Measurements from ENCODE around the gene CASP1. TPM values are rescaled to one million over a fixed set of nuclear protein-coding genes. Genes with fewer than 3 reads are reported as not detected.
"Not testable (repeated sequence)": the region's sequence is repeated elsewhere in the genome, so short reads cannot be mapped to it uniquely, and the experiment has no call there.

The CASP1 gene
- 100 to 1,000 TPM; 101 to 106 TPM for total RNA-seq

DNA sequence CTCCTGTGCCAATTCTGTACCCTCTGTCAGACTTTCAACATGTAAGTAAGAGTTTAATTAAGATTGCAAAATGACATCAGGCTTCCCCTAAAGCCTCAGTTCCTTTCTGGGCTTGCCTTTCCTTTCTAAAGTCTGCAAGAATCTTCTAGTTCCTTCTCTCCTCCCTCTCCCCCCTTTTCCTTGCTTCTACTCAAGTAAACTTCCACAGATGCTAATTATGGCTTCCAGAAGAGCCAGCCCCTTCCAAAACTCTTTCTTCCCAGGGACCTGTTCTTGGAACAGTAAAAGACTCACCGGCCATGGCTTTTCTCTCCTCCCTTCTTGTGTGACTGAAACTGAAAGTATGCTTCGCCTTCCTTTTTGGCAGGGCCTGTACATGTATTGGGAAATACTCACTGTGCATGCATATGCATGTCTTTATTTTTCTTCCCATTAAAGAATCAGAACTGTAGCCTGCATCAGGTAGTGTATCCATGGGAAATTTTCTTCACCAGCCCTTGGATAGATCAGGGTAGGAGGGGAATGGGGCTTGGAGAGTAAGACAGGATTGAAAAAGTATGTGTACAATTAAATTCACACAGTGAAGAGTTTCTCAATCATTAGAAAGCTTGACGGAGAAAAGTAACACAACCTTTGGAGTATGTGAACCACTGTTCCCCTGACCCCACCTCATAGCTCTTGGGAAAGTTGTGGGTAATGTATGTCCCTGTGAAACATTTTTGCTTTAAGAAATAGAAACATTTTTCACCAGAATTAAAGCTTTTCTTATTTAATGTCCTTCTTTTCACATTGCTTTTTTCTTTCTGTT is at the start of gene CASP1:
Gene CASP1, minus strand, starts transcription at position 332 of the 808 bp plus-strand sequence. Its CDS starts 31 bp downstream, at position 301.
- peaks cover 64% of the 10 kb centered on the region for H3K36me3 Mint-ChIP-seq (ENCODE audit: low read depth)
- ChIA-PET POLR2A (no interaction called here), CTCF (interaction anchor here (1.2 kb wide), 1 partner anchor 68 kb away, joined by 3 read pairs; no protein-coding TSS in a partner anchor)

GRCh38 chr11:105081412-105082150 is 46.6 kb upstream of the CASP1 start:
- DNase-seq, result no peak
- H3K36me3 Mint-ChIP-seq (ENCODE audit: low read depth), result no peaks in the 10 kb centered on the region
- peaks cover 21% of the 10 kb centered on the region for H3K4me1 Mint-ChIP-seq
- H3K27me3 Mint-ChIP-seq, result peaks cover 30% of the 10 kb centered on the region
- no peak overlapping the region for H3K4me3 Mint-ChIP-seq
- CTCF ChIA-PET, result no interaction called here
- POLR2A ChIA-PET, result no interaction called here
- no peak overlapping the region for H3K27ac Mint-ChIP-seq
- no peaks in the 10 kb centered on the region for H3K9me3 Mint-ChIP-seq

More for the DNA sequence above, at the start of gene CASP1:
- H3K27me3 Mint-ChIP-seq, result no peaks in the 10 kb centered on the region
- peak; percentile 52 for DNase-seq
- H3K9me3 Mint-ChIP-seq, result peaks cover 7% of the 10 kb centered on the region
- peak within 1 kb of the TSS; percentile 96 for H3K27ac Mint-ChIP-seq
- peaks cover 42% of the 10 kb centered on the region for H3K4me1 Mint-ChIP-seq
- H3K4me3 Mint-ChIP-seq, result peak within 1 kb of the TSS; percentile 94

DNA sequence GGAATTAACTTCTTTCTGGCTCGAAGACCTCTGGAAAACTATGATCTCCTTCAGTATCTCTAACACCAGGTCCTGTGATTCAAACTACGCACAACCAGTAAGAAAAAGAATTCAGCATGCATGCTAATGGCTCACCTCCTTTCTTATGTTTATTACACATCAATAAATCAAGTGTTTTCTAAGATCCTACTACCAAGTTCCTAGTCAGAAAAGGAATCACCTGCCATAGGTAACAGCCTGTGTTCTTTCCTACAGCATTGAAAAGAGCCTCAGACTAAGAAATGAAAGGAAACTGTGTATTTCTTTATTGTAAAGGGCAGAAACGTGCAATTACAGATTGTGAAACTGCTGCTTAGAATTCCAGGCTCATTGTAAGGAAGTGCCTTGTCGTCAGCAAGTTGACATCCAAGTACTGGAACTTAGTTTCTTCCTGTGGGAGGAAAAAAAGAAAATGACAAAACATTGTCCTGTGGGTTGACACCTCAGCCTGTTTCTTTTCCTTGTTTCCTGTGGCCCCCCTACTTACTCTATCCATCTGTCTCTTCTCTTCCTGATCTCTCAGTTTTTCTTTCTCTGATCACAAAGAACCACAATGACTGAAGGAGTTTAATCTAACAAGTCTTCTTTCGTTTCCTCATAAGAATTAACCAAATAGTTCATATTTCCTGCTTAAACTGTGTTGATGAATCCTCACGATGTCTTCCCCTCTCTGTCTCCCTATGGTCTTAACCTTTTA is 45.4 kb upstream of the CASP1 start:
- H3K36me3 Mint-ChIP-seq (ENCODE audit: low read depth); CTCF ChIA-PET; H3K9me3 Mint-ChIP-seq: not testable (repeated sequence)

DNA sequence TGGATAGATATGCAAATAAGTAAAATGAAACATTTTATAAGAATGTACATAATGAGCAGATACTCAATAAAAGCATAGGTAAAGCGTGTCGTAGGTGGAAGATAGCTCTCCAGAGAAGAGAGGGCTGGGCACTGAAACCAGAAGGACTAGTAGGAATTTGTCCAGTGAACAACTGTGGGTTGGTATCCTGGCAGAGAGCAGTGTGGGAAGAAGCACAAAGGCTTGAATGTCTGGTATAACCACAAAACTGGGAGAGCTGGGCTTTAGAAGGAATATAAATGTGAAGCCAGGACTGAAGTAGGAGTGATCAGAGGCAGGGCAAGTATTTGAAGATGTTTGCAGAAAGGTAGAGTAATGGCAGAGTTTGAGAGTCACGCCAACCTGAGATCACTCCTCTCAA is 43.3 kb upstream of the CASP1 start:
- peaks cover 4% of the 10 kb centered on the region for H3K36me3 Mint-ChIP-seq (ENCODE audit: low read depth)
- H3K27ac Mint-ChIP-seq, result no peak overlapping the region
- no peak for DNase-seq
- no peak overlapping the region for H3K4me3 Mint-ChIP-seq
- ChIA-PET CTCF (no interaction called here), POLR2A (no interaction called here)
- H3K4me1 Mint-ChIP-seq, result peaks cover 21% of the 10 kb centered on the region
- no peaks in the 10 kb centered on the region for H3K9me3 Mint-ChIP-seq
- H3K27me3 Mint-ChIP-seq, result peaks cover 8% of the 10 kb centered on the region

More for the DNA sequence above, 45.4 kb upstream of the CASP1 start:
- DNase-seq, H3K4me3 Mint-ChIP-seq, POLR2A ChIA-PET: not testable (repeated sequence)
- peak overlapping the region; percentile 23 for H3K27ac Mint-ChIP-seq
- peaks cover 19% of the 10 kb centered on the region for H3K27me3 Mint-ChIP-seq
- H3K4me1 Mint-ChIP-seq, result peaks cover 21% of the 10 kb centered on the region

DNA sequence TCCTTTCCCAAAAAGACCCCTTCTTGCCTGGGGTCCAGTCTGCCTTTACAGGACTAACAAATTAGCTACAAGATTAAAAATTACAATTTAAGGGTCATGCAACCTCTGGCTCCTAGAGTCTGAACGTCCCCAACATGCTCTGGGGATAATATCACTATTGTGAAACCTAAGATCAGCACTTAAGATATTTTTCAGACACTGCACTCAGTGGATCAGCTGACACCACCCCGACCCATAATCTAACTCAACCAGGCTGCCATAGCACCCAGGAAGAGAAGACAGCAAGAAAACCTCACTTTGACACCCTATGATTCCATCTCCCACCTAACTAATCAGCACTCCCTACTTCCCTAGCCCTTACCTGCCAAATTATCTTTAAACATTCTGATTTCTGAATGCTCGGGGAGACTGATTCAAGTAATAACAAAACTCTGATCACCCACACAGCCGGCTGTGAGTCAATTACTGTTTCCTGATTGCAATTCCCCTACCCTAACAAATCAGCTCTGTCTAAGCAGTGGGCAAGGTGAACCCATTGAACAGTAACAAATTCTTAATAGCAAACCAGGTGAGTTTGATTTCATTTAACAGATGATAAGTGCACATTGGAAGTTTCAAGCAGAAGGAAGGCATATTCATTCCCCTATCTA is 42.3 kb upstream of the CASP1 start:
- peaks cover 21% of the 10 kb centered on the region for H3K4me1 Mint-ChIP-seq
- H3K4me3 Mint-ChIP-seq; H3K9me3 Mint-ChIP-seq; H3K36me3 Mint-ChIP-seq (ENCODE audit: low read depth); H3K27me3 Mint-ChIP-seq; H3K27ac Mint-ChIP-seq; POLR2A ChIA-PET; DNase-seq; CTCF ChIA-PET: not testable (repeated sequence)

DNA sequence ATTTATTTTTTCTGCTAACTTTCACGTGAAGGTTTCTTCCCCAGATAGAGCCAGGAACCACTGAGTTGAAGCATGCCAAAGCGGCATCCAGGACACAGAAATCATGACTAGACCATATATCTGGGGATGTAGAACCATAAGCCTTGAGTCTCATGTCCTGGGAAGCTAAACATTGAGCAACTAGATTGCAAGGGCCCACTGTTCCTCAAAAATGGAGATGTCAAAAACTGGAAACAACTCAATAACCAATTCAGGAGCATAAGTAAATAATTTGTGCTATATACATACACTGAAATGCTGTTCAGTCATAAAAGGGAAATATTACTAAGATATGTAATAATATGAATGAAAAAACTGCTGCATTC is 39.2 kb upstream of the CASP1 start:
- Mint-ChIP-seq H3K4me1 (peaks cover 23% of the 10 kb centered on the region), H3K36me3 (ENCODE audit: low read depth) (peaks cover 9% of the 10 kb centered on the region), H3K27me3 (no peaks in the 10 kb centered on the region), H3K4me3 (no peak overlapping the region), H3K9me3 (peaks cover 2% of the 10 kb centered on the region), H3K27ac (no peak overlapping the region)
- ChIA-PET POLR2A (no interaction called here), CTCF (no interaction called here)
- DNase-seq, result no peak

GRCh38 chr11:105073456-105074165 is 38.7 kb upstream of the CASP1 start:
- no peak for DNase-seq
- Mint-ChIP-seq H3K4me3 (no peak overlapping the region), H3K4me1 (peaks cover 27% of the 10 kb centered on the region), H3K9me3 (peaks cover 2% of the 10 kb centered on the region), H3K27me3 (no peaks in the 10 kb centered on the region), H3K27ac (no peak overlapping the region), H3K36me3 (ENCODE audit: low read depth) (peaks cover 14% of the 10 kb centered on the region)
- POLR2A ChIA-PET, result no interaction called here
- CTCF ChIA-PET, result no interaction called here

GRCh38 chr11:105072080-105072479 is 37.1 kb upstream of the CASP1 start:
- H3K4me3 Mint-ChIP-seq, CTCF ChIA-PET, DNase-seq, H3K9me3 Mint-ChIP-seq, POLR2A ChIA-PET, H3K27me3 Mint-ChIP-seq, H3K27ac Mint-ChIP-seq: not testable (repeated sequence)
- peaks cover 14% of the 10 kb centered on the region for H3K36me3 Mint-ChIP-seq (ENCODE audit: low read depth)
- peaks cover 22% of the 10 kb centered on the region for H3K4me1 Mint-ChIP-seq

DNA sequence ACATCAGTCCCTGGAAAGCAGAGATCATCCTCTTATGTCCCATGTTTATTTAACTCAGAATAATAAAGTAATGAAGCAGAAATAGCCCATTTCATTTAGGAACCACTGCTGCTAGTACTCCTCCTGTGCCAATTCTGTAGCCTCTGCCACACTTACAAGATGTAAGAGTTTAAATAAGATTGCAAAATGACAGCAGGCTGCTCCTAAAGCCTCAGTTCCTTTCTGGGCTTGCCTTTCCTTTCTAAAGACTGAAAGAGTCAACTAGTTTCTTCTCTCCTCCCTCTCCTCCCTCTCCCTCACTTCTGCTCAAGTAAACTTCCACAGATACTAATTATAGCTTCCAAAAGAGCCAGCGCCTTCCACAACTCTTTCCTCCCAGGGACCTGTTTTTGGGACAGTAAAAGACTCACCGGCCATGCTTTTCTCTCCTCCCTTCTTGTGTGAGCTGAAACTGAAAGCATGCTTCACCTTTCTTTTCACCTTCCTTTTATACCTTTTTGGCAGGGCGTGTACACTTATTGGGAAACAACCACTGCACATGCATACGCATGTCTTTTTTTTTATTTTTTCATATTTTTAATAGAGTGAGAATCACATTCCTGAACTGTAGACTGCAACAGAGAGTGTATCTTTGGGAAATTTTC is 36.3 kb upstream of the CASP1 start:
- ChIA-PET POLR2A (no interaction called here), CTCF (interaction anchor here (0.6 kb wide), 1 partner anchor 157 kb away, joined by 3 read pairs; no protein-coding TSS in a partner anchor)
- peak; percentile 12 for DNase-seq

DNA sequence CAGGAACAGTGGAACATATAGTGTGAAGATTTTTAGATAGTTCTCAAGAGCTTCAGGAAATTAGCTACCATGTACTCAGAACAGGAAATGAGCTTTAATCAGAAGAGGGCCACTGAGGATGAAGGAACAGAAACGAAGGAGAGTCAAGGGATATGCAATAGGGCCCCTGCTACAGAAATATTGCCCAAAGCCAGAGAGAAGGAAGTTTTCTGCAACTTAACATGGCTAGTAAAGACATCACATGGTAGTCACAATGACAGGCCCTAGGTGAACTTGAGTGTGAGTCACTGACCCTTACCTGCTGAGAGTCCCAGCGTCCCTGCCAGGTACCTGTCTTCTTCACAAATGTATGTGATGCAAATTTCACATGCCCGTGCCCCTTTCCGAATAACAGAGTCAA is 35.4 kb upstream of the CASP1 start:
- DNase-seq, result no peak
- Mint-ChIP-seq H3K9me3 (peaks cover 2% of the 10 kb centered on the region), H3K4me3 (peak overlapping the region; percentile 76), H3K36me3 (ENCODE audit: low read depth) (peaks cover 14% of the 10 kb centered on the region), H3K27ac (peak overlapping the region; percentile 84), H3K27me3 (peaks cover 6% of the 10 kb centered on the region), H3K4me1 (peaks cover 22% of the 10 kb centered on the region)
- ChIA-PET CTCF (no interaction called here), POLR2A (no interaction called here)

More for the DNA sequence above, 36.3 kb upstream of the CASP1 start:
- Mint-ChIP-seq H3K9me3 (peaks cover 2% of the 10 kb centered on the region), H3K36me3 (ENCODE audit: low read depth) (peaks cover 14% of the 10 kb centered on the region), H3K27me3 (peaks cover 6% of the 10 kb centered on the region), H3K4me1 (peaks cover 22% of the 10 kb centered on the region), H3K4me3 (peak overlapping the region; percentile 76), H3K27ac (peak overlapping the region; percentile 84)

GRCh38 chr11:105069749-105070148 is 34.8 kb upstream of the CASP1 start:
- peaks cover 13% of the 10 kb centered on the region for H3K36me3 Mint-ChIP-seq (ENCODE audit: low read depth)
- peak overlapping the region; percentile 76 for H3K4me3 Mint-ChIP-seq
- POLR2A ChIA-PET, result not testable (repeated sequence)

More at GRCh38 chr11:105069749-105070148, 34.8 kb upstream of the CASP1 start:
- H3K4me1 Mint-ChIP-seq, result peaks cover 22% of the 10 kb centered on the region
- H3K27me3 Mint-ChIP-seq, DNase-seq, H3K9me3 Mint-ChIP-seq, CTCF ChIA-PET, H3K27ac Mint-ChIP-seq: not testable (repeated sequence)
